GM19328 (cell line): Measurements from ENCODE around the gene COL2A1.

ENCODE experiments used
- ATAC-seq: cut with Tn5 transposase; IDR thresholded peaks from one replicate; pipeline ENCODE4 v1.9.1; 2021; ENCODE audit warnings: mild to moderate bottlenecking, moderate library complexity; ENCODE audit not compliant: unreplicated experiment

COL2A1 gene

GRCh38 chr12:47949441-47950341 lies 54.6 kb downstream of the COL2A1 start:
- no peak for ATAC-seq

GRCh38 chr12:47947341-47947740 lies 56.9 kb downstream of the COL2A1 start:
- no peak for ATAC-seq

- ATAC-seq: no peak
Measured at GRCh38 chr12:47946413-47947323, 57.6 kb downstream of the COL2A1 start.

GRCh38 chr12:47945341-47945728 lies 58.9 kb downstream of the COL2A1 start:
- no peak for ATAC-seq

GRCh38 chr12:47944685-47945340 lies 59.5 kb downstream of the COL2A1 start:
- ATAC-seq: no peak

- no peak for ATAC-seq
Measured at GRCh38 chr12:47943623-47944340, 60.5 kb downstream of the COL2A1 start.

GRCh38 chr12:47942614-47943225 lies 61.6 kb downstream of the COL2A1 start:
- no peak for ATAC-seq

- no peak for ATAC-seq
Measured at GRCh38 chr12:47941871-47942613, 62.2 kb downstream of the COL2A1 start.

GRCh38 chr12:47941475-47941780 lies 62.8 kb downstream of the COL2A1 start:
- ATAC-seq: no peak

- no peak for ATAC-seq
Measured at GRCh38 chr12:47940773-47941474, 63.4 kb downstream of the COL2A1 start.

- no peak for ATAC-seq
Measured at GRCh38 chr12:47939009-47939601, 65.2 kb downstream of the COL2A1 start.

- ATAC-seq: no peak
Measured at GRCh38 chr12:47938594-47938993, 65.7 kb downstream of the COL2A1 start.

GRCh38 chr12:47938093-47938492 lies 66.2 kb downstream of the COL2A1 start:
- ATAC-seq: no peak

- ATAC-seq: no peak
Measured at GRCh38 chr12:47935184-47935583, 69.1 kb downstream of the COL2A1 start.

- no peak for ATAC-seq
Measured at GRCh38 chr12:47931187-47931586, 73.1 kb downstream of the COL2A1 start.

- no peak for ATAC-seq
Measured at GRCh38 chr12:47930634-47931033, 73.6 kb downstream of the COL2A1 start.

GRCh38 chr12:47927346-47927745 lies 76.9 kb downstream of the COL2A1 start:
- no peak for ATAC-seq
